Measurements from ENCODE around the gene ADTRP.
"Not testable (repeated sequence)": the region's sequence is repeated elsewhere in the genome, so short reads cannot be mapped to it uniquely, and the experiment has no call there.

Gene ADTRP

GRCh38 chr6:11688425-11688709, 90.2 kb downstream of the ADTRP start:
- DNase-seq, result no peak

GRCh38 chr6:11685481-11686093, 93.0 kb downstream of the ADTRP start:
- no peak for DNase-seq

GRCh38 chr6:11684901-11685480, 93.6 kb downstream of the ADTRP start:
- DNase-seq, result no peak

- DNase-seq, result no peak
These were observed 94.7 kb downstream of the ADTRP start for GRCh38 chr6:11683871-11684270.

- DNase-seq, result no peak
These were observed 96.0 kb downstream of the ADTRP start for GRCh38 chr6:11682561-11682975.

GRCh38 chr6:11681770-11682169, 96.8 kb downstream of the ADTRP start:
- DNase-seq, result no peak

- no peak for DNase-seq
These were observed 97.2 kb downstream of the ADTRP start for GRCh38 chr6:11681357-11681756.

- not testable (repeated sequence) for DNase-seq
These were observed 98.1 kb downstream of the ADTRP start for GRCh38 chr6:11680479-11680878.

GRCh38 chr6:11679099-11679498, 99.5 kb downstream of the ADTRP start:
- DNase-seq, result no peak

- DNase-seq, result no peak
These were observed 103.0 kb downstream of the ADTRP start for GRCh38 chr6:11675601-11676000.

GRCh38 chr6:11672669-11673068, 105.9 kb downstream of the ADTRP start:
- DNase-seq, result no peak

- DNase-seq, result no peak
These were observed 106.3 kb downstream of the ADTRP start for GRCh38 chr6:11672256-11672655.

GRCh38 chr6:11669696-11670095, 108.9 kb downstream of the ADTRP start:
- no peak for DNase-seq

- DNase-seq, result no peak
These were observed 110.1 kb downstream of the ADTRP start for GRCh38 chr6:11668455-11668854.

- no peak for DNase-seq
These were observed 110.7 kb downstream of the ADTRP start for GRCh38 chr6:11667876-11668275.

- DNase-seq, result no peak
These were observed 112.8 kb downstream of the ADTRP start for GRCh38 chr6:11665604-11666326.

Measured in NCI-H2081 treated with DMSO at 0.1 percent for 48 hours (cell line).